Right atrium auricular region (tissue), 2 donors: ENCODE measurements around the gene CA9. TPM values are rescaled to one million over a fixed set of nuclear protein-coding genes. Genes with fewer than 3 reads are reported as not detected.

Source experiments
- DNase-seq: peaks from one replicate; pipeline ENCODE4 v3.0.0-alpha.2; 2019; ENCODE audit warnings: low spot score
- H3K27ac ChIP-seq, 2 donors: fragments of 200-600 bp; sonication (generic); 1 replicate in 1 of 2; 2 replicates in 1 of 2; pipeline ENCODE4 v1.5.1; 2016 to 2019
- H3K27me3 ChIP-seq, 2 donors: fragments of 200-600 bp; sonication (generic); one replicate each; pipeline versions ENCODE4 v1.5.1 to v1.6.0; 2017 to 2019
- H3K36me3 ChIP-seq: fragments of 200-600 bp; sonication (generic); one replicate; pipeline ENCODE4 v1.5.1; 2016
- H3K4me1 ChIP-seq, 2 donors: fragments of 200-600 bp; sonication (generic); one replicate each; pipeline versions ENCODE4 v1.5.1 to v1.6.0; 2017 to 2019
- H3K4me3 ChIP-seq, 2 donors: fragments of 200-600 bp; sonication (generic); 1 replicate in 1 of 2; 2 replicates in 1 of 2; pipeline ENCODE4 v1.5.1; 2017 to 2019; ENCODE audit warnings: mild to moderate bottlenecking in 1 of 2, moderate library complexity in 1 of 2
- H3K9me3 ChIP-seq, 2 donors: fragments of 200-600 bp; sonication (generic); one replicate each; pipeline ENCODE4 v1.5.1; 2019
- total RNA-seq, 2 donors: library from RNA; depleted of rRNA; stranded (reverse); fragments of >200 nt; gene quantifications; one replicate each; pipeline ENCODE4 v1.1.0, GENCODE V29; 2016
- TF ChIP-seq, protein P1 (sequence below), 2 donors: fragments of 200-600 bp; sonication (generic); IDR thresholded peaks; one replicate each; pipeline ENCODE4 v1.5.1; 2019; ENCODE audit warnings: antibody characterized with exemption in 2 of 2

CA9 gene
- total RNA-seq, 2 donors from 2014 or later: 5.5 to 5.9 TPM

DNA sequence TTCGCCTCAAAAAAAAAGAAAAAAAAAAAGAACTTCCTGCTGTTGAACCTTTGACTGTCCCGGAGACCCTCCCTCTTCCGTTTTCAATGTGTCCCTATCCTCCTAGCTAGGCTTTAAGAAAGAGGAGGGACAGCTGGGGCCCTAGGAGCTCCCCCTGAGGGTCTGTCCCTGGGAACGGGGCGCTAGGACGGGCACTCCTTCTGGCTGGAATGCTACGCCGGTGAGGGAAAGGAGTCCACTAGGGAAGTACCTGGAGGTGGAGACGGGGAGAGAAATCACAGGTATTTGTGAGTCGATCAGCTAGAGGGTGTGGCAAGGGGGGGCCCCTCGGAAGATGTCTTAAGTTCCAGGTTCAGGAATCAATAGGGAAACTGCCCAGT, 27.6 kb upstream of the CA9 start:
- Histone ChIP-seq H3K9me3 (no peaks in the 10 kb centered on the region), H3K4me1 (peaks cover 0 to 15% of the 10 kb centered on the region in 2 donors), H3K4me3 (peak overlapping the region; percentile 55 to 58), H3K27me3 (no peaks in the 10 kb centered on the region), H3K27ac (peak overlapping the region; percentile 86 to 91), H3K36me3 (no peaks in the 10 kb centered on the region)
- no peak for DNase-seq
- TF ChIP-seq, protein P1, sequence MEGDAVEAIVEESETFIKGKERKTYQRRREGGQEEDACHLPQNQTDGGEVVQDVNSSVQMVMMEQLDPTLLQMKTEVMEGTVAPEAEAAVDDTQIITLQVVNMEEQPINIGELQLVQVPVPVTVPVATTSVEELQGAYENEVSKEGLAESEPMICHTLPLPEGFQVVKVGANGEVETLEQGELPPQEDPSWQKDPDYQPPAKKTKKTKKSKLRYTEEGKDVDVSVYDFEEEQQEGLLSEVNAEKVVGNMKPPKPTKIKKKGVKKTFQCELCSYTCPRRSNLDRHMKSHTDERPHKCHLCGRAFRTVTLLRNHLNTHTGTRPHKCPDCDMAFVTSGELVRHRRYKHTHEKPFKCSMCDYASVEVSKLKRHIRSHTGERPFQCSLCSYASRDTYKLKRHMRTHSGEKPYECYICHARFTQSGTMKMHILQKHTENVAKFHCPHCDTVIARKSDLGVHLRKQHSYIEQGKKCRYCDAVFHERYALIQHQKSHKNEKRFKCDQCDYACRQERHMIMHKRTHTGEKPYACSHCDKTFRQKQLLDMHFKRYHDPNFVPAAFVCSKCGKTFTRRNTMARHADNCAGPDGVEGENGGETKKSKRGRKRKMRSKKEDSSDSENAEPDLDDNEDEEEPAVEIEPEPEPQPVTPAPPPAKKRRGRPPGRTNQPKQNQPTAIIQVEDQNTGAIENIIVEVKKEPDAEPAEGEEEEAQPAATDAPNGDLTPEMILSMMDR (IDR thresholded peaks at IDR 0.05): no peak

DNA sequence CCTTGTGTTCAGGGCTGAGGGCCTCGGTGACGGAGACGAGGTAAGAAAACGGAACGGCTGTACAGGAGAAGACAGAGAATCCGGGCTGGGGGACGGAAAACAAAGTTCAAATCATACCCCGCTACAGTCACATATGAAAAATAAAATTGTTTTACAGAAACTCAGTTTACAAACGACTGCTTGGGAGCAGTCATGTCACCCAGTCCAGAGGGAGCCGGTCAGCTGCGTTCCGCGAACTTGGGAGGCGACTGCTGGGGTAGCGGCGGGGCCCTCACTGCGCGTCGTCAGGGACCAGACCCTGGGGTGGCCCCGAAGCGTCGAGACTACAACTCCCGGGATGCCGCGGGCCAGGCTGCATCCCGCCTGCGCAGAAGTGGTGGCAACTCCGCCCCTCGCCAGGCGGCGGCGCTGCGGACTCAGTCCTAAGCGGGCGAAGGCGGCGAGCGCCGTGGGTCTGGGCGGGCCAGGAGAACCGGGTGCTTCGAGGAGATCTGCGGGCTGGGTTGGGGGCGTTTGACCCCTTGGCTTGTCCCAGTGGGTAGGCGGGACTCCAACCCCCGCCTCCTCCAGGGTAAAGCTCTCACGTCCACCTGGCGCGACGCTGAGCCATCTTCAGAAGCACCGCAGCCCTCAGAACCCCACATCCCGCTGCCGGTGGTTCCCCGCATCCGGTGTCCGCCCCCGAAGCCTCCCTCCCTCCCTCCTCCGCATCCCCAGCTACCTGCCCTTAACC, 27.0 kb upstream of the CA9 start:
- H3K36me3 ChIP-seq: no peaks in the 10 kb centered on the region
- H3K27me3 ChIP-seq: no peaks in the 10 kb centered on the region
- peak overlapping the region; percentile 86 to 91 for H3K27ac ChIP-seq
- DNase-seq: peak; percentile 93
- peaks cover 0 to 15% of the 10 kb centered on the region in 2 donors for H3K4me1 ChIP-seq
- peak overlapping the region; percentile 55 to 58 for H3K4me3 ChIP-seq
- no peaks in the 10 kb centered on the region for H3K9me3 ChIP-seq
- TF ChIP-seq, protein P1 (IDR thresholded peaks at IDR 0.05): peak; percentile 89 to 99

DNA sequence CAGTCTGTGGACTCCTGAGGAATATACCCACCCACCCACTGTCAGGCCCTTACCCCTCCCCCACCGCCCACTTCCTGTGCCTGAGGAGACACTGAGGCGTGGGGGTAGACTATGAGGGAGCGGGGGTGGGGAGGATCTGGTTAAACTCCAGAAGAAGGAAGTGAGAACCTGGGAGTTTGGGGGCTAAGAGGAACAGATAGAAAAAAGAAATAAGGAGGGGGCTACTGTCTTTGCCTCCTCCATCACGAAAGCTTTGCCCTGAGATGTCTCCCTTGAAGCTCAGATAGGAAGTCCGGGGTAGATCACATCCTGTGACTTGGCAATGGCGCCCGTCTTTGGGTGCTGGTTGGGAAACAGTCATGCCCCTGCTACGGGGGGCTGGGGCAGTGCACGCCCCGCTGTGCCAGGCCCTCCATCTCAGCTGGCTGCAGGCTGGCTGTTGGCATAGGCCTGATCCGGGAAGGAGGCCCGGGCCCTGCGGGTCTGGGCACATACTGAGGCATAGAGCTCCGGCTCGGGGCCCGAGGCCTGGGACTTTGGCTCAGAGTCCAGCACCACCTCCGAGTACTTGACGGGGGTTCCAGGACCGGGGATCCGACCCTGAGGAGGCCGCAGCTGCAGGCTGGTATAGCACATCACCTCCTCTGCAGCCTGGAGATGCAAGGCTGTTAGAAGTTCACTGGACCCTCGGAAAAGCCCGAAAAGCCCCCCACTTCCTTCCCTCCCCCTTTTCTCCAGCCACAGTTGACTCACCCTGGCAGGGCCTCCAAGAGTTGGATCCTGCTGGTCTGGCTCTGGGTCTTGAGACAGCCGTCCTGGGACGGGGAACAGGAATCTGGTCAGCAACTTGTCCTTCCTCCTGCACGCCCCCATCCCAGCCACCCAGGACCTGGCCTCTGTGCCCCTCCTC, 24.0 kb upstream of the CA9 start:
- DNase-seq: no peak
- H3K4me1 ChIP-seq: peaks cover 0 to 15% of the 10 kb centered on the region in 2 donors

GRCh38 chr9:35650341-35651158, 23.2 kb upstream of the CA9 start, which contains the start of gene SIT1:
TSS of gene SIT1 (minus strand) at chr9:35650931. CDS start at chr9:35650853, 78 bp downstream.
- H3K27ac ChIP-seq: peak within 1 kb of the TSS; percentile 41 to 42
- no peak for DNase-seq
- peak within 1 kb of the TSS in 1 of 2 donors; percentile 6 for H3K4me3 ChIP-seq
- H3K36me3 ChIP-seq: no peaks in the 10 kb centered on the region
- TF ChIP-seq, protein P1 (IDR thresholded peaks at IDR 0.05): no peak
- H3K27me3 ChIP-seq: no peaks in the 10 kb centered on the region
- no peaks in the 10 kb centered on the region for H3K9me3 ChIP-seq
- H3K4me1 ChIP-seq: peaks cover 0 to 14% of the 10 kb centered on the region in 2 donors

More for the DNA sequence above, 24.0 kb upstream of the CA9 start:
- peak overlapping the region in 1 of 2 donors; percentile 6 for H3K4me3 ChIP-seq
- H3K9me3 ChIP-seq: no peaks in the 10 kb centered on the region
- TF ChIP-seq, protein P1 (IDR thresholded peaks at IDR 0.05): no peak
- peak overlapping the region; percentile 41 to 42 for H3K27ac ChIP-seq
- no peaks in the 10 kb centered on the region for H3K36me3 ChIP-seq
- no peaks in the 10 kb centered on the region for H3K27me3 ChIP-seq
